GM12878 (cell line): ENCODE results near the gene HDDC2. TPM values are rescaled to one million over a fixed set of nuclear protein-coding genes. Genes with fewer than 3 reads are reported as not detected.

Experiments used
- ATAC-seq: fragments of 200-7000 bp; cut with Tn5 transposase; 3 replicates; pipeline ENCODE4 v1.9.1; 2020; ENCODE audit warnings: mild to moderate bottlenecking, moderate library complexity
- BruUV-seq: library from RNA; stranded (reverse); fragments of 400-500 nt; replicated peaks from 2 replicates; lab custom pipeline; 2021; lab: Mats Ljungman, UMichigan
- CTCF ChIA-PET: fragments of 300-600 bp; sonication (Branson Sonifier 250); formaldehyde crosslinking; extraction: SDS; loops from one replicate; lab custom pipeline; 2021; ENCODE audit warnings: inconsistent platforms; lab: Yijun Ruan, JAX
- POLR2A ChIA-PET: fragments of 350-600 bp; formaldehyde crosslinking; extraction: SDS; loops from one replicate; lab custom pipeline; 2021; ENCODE audit warnings: inconsistent platforms; lab: Charles Lee
- RAD21 ChIA-PET: fragments of 300-600 bp; sonication (Branson Sonifier 250); formaldehyde crosslinking; loops from one replicate; lab custom pipeline; 2023; ENCODE audit warnings: antibody characterized with exemption; ENCODE audit not compliant: unreplicated experiment; lab: Charles Lee
- SMC1A ChIA-PET: fragments of 300-600 bp; sonication (Branson Sonifier 250); formaldehyde crosslinking; loops from one replicate; lab custom pipeline; 2023; ENCODE audit not compliant: unreplicated experiment, uncharacterized antibody; lab: Charles Lee
- DNase-seq: peaks from one replicate; pipeline ENCODE4 v3.0.0-alpha.2; 2011; ENCODE audit warnings: low read depth, low spot score
- FAIRE-seq: peaks from 3 replicates; lab custom pipeline; 2011; peaks lifted over from hg19 to GRCh38; lab: Jason Lieb, UNC
- H2AFZ ChIP-seq: 2 replicates; pipeline ENCODE4 v1.6.0; 2011; ENCODE audit warnings: low read depth, low read length, control low read depth; ENCODE audit not compliant: control insufficient read depth
- H3K27ac ChIP-seq: 2 replicates; pipeline ENCODE4 v1.5.1; 2011; ENCODE audit warnings: control low read depth; ENCODE audit not compliant: control insufficient read depth, insufficient read depth
- H3K27me3 ChIP-seq, 2 experiments: replicated peaks in 1 of 2; 2 replicates each; pipeline versions ENCODE4 v1.6.0 to v1.6.1; 2011; ENCODE audit warnings: low read length in 1 of 2; ENCODE audit not compliant: control insufficient read depth in 2 of 2, insufficient read depth in 2 of 2
- H3K36me3 ChIP-seq, 2 experiments: 2 replicates each; pipeline ENCODE4 v1.5.1; 2011; ENCODE audit warnings: low read length in 1 of 2; ENCODE audit not compliant: control insufficient read depth in 2 of 2, insufficient read depth in 2 of 2
- H3K4me1 ChIP-seq: 2 replicates; pipeline ENCODE4 v1.6.1; 2011; ENCODE audit warnings: mild to moderate bottlenecking, low read length, moderate library complexity, mixed read lengths; ENCODE audit not compliant: control insufficient read depth, insufficient read depth
- H3K4me2 ChIP-seq: 2 replicates; pipeline ENCODE4 v1.6.0; 2011; ENCODE audit warnings: control low read depth; ENCODE audit not compliant: control insufficient read depth, insufficient read depth
- H3K4me3 ChIP-seq: fragments of 200-600 bp; sonication (generic); 2 replicates; pipeline ENCODE4 v1.5.1; 2016
- H3K79me2 ChIP-seq: 2 replicates; pipeline ENCODE4 v1.6.0; 2011; ENCODE audit warnings: low read length; ENCODE audit not compliant: control insufficient read depth, insufficient read depth
- H3K9ac ChIP-seq: 2 replicates; pipeline ENCODE4 v1.8.0; 2011; ENCODE audit warnings: low read length, control low read depth, mixed read lengths; ENCODE audit not compliant: control insufficient read depth, insufficient read depth
- H3K9me3 ChIP-seq: replicated peaks from 3 replicates; pipeline ENCODE4 v1.5.1; 2011; ENCODE audit warnings: mild to moderate bottlenecking, low read length; ENCODE audit not compliant: control insufficient read depth, insufficient read depth
- H4K20me1 ChIP-seq: 2 replicates; pipeline ENCODE4 v1.6.0; 2011; ENCODE audit not compliant: control insufficient read depth, insufficient read depth
- KAT2A ChIP-seq: conservative IDR thresholded peaks from 2 replicates; pipeline ENCODE4 v1.6.1; 2011; ENCODE audit warnings: low read depth, low read length; ENCODE audit not compliant: control insufficient read depth
- POLR2AphosphoS5 ChIP-seq: IDR thresholded peaks from 2 replicates; pipeline ENCODE4 v1.6.1; 2011; ENCODE audit warnings: mild to moderate bottlenecking, low read length, inconsistent platforms
- WGBS: methylation state at CpG from one replicate; pipeline ENCODE4 v1.1.6; 2016; ENCODE audit warnings: low lambda C conversion rate; ENCODE audit not compliant: insufficient replicate concordance, insufficient coverage; ENCODE audit errors: missing lambda C conversion rate; 5-methylcytosine and 5-hydroxymethylcytosine counted together
- in situ Hi-C: fragments of 300-500 bp; cut with MboI; formaldehyde crosslinking; loops from 9 replicates; pipeline ENCODE4 v1.14.3; 2018; ENCODE audit warnings: mixed read lengths
- intact Hi-C: fragments of 100-400 bp; cut with micrococcal nuclease; formaldehyde crosslinking; loops from one replicate; pipeline ENCODE4 v1.14.2; 2022; ENCODE audit not compliant: unreplicated experiment
- polyA plus RNA-seq, 11 experiments: library from polyadenylated mRNA; depleted of rRNA in 4 of 11; unstranded in 6 of 11; stranded (reverse) in 5 of 11; fragments of >200 nt; fragmentation: Nextera tagmentation in 4 of 11; fragmentation: Illumina TruSeq in 1 of 11; extraction: Ambion mirVana in 4 of 11; extraction: Trizol in 1 of 11; gene quantifications; 1 replicate in 1 of 11; 2 replicates in 10 of 11; pipeline versions ENCODE4 v1.2.1 to v1.2.3, GENCODE V29; 2011 to 2016; ENCODE audit warnings: inconsistent platforms in 2 of 11, missing spikeins in 2 of 11, low read depth in 1 of 11
- total RNA-seq, 4 experiments: library from RNA; depleted of rRNA in 3 of 4; stranded (reverse); fragments of >200 nt in 3 of 4; fragmentation: Illumina TruSeq in 1 of 4; extraction: Trizol in 1 of 4; gene quantifications; 2 replicates each; pipeline versions ENCODE4 v1.2.1 to v1.2.3, GENCODE V29; 2013 to 2021
- TF ChIP-seq, protein P1 (sequence below): fragments of 450-650 bp; IDR thresholded peaks from 2 replicates; pipeline ENCODE4 v1.6.1; 2017; ENCODE audit warnings: mild to moderate bottlenecking, moderate library complexity

The HDDC2 gene
- total and polyA plus RNA-seq, 10 of the 15 experiments (the other 5 are each of a cell fraction or from before 2014, with no cell fraction given): 54.5 to 148 (median 92.7) TPM

DNA sequence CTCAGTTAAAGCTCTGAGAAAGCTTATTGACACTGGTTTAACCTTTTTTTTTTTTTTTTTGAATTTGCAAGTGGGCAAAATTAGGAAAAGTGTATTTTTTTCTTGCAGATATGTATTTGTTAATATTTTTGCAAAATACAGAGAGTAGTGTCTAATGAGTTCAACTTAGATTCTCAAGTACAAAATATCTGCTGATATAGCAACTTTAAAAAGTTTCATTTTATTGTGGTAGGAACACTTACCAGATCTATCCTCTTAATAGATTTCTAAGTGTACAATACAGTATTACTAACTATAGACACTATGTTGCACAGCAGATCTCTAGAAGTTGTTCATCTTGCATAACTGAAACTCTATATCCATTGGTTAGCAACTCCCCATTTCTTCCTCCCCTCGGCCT is 30.9 kb upstream of the HDDC2 start:
- SMC1A ChIA-PET: interaction anchor here (0.6 to 1.2 kb wide), 3 partner anchors 13 to 225 kb away, joined by 3 to 4 read pairs (median 3); no protein-coding TSS in a partner anchor

More for the DNA sequence above, 30.9 kb upstream of the HDDC2 start:
- in situ Hi-C loops: no loop called here
- Histone ChIP-seq H3K36me3 (no peaks in the 10 kb centered on the region), H3K4me1 (no peaks in the 10 kb centered on the region), H3K9ac (no peak overlapping the region), H3K27ac (no peak overlapping the region), H2AFZ (no peak overlapping the region), H3K4me2 (no peak overlapping the region), H3K9me3 (no peaks in the 10 kb centered on the region), H3K27me3 (no peaks in the 10 kb centered on the region), H4K20me1 (no peaks in the 10 kb centered on the region), H3K4me3 (no peak overlapping the region), H3K79me2 (no peaks in the 10 kb centered on the region)
- TF ChIP-seq KAT2A (no peak), POLR2AphosphoS5 (no peak)
- TF ChIP-seq, protein P1, sequence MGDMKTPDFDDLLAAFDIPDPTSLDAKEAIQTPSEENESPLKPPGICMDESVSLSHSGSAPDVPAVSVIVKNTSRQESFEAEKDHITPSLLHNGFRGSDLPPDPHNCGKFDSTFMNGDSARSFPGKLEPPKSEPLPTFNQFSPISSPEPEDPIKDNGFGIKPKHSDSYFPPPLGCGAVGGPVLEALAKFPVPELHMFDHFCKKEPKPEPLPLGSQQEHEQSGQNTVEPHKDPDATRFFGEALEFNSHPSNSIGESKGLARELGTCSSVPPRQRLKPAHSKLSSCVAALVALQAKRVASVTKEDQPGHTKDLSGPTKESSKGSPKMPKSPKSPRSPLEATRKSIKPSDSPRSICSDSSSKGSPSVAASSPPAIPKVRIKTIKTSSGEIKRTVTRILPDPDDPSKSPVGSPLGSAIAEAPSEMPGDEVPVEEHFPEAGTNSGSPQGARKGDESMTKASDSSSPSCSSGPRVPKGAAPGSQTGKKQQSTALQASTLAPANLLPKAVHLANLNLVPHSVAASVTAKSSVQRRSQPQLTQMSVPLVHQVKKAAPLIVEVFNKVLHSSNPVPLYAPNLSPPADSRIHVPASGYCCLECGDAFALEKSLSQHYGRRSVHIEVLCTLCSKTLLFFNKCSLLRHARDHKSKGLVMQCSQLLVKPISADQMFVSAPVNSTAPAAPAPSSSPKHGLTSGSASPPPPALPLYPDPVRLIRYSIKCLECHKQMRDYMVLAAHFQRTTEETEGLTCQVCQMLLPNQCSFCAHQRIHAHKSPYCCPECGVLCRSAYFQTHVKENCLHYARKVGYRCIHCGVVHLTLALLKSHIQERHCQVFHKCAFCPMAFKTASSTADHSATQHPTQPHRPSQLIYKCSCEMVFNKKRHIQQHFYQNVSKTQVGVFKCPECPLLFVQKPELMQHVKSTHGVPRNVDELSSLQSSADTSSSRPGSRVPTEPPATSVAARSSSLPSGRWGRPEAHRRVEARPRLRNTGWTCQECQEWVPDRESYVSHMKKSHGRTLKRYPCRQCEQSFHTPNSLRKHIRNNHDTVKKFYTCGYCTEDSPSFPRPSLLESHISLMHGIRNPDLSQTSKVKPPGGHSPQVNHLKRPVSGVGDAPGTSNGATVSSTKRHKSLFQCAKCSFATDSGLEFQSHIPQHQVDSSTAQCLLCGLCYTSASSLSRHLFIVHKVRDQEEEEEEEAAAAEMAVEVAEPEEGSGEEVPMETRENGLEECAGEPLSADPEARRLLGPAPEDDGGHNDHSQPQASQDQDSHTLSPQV: no peak
- ATAC-seq (no peak), FAIRE-seq (no peak), DNase-seq (no peak)
- POLR2A ChIA-PET: no interaction called here
- no TSS peak for BruUV-seq
- WGBS: 53% methylated on average over 1 of the region's 1 CpG
- RAD21 ChIA-PET: interaction anchor here (1.2 kb wide), 1 partner anchor 419 kb away, joined by 3 read pairs; no protein-coding TSS in a partner anchor
- CTCF ChIA-PET: interaction anchor here (0.6 to 0.9 kb wide), 2 partner anchors 102 to 419 kb away, joined by 3 read pairs; no protein-coding TSS in a partner anchor
- intact Hi-C loops: no loop called here
